PFSK-1 (cell line): Measurements from ENCODE around the gene WIZ.

Experiments used
- FOXP2 ChIP-seq: optimal IDR thresholded peaks from 2 replicates; pipeline ENCODE3; 2011; ENCODE audit warnings: borderline replicate concordance, control low read depth, inconsistent platforms; ENCODE audit not compliant: insufficient read depth; ENCODE audit errors: extremely low read length, extremely low read depth
- POLR2AphosphoS5 ChIP-seq: IDR thresholded peaks from 2 replicates; pipeline ENCODE4 v1.6.1; 2012; ENCODE audit warnings: low read depth, mild to moderate bottlenecking, control low read depth, low read length, moderate library complexity

DNA sequence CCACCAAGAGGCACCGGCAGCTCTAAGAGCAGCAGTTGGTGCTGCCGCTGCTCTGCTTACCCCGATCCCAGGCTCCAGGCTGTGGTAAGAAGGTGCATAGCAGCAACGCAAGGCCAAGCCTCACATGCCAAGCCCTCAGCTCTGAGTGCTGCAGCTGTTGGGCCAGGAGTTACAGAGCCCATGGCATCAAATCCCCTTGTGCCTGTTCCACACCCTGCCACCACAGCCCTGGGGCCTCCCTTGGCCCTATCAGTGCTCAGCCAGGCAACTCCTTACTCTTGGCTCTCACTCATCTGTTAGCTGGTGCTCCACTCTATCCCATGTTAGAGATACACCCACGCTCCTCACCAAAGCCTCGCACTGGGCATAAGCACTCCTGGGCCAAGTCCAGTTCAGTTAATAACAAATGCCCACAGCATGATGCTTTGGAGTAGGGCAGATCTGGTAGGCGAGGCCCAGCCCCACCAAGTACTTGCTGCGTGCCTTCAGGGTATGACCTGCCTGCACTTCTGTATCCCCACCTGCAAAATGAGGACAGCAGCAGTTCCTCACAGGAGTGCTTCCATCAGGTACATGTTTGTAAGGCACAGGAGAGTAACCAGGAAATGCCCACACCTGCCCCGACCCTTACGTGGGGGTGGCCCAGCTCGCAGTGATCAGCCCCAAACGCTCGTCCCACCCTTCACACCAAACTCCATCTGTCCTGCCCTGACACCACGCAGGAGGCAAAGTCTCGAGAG is 47.2 kb downstream of the WIZ start:
- TF ChIP-seq POLR2AphosphoS5 (no peak), FOXP2 (no peak)
